ENCODE data around the gene MYH6. TPM values are rescaled to one million over a fixed set of nuclear protein-coding genes. Genes with fewer than 3 reads are reported as not detected.

MYH6 gene
- polyA plus RNA-seq, 3 donors, result not detected

DNA sequence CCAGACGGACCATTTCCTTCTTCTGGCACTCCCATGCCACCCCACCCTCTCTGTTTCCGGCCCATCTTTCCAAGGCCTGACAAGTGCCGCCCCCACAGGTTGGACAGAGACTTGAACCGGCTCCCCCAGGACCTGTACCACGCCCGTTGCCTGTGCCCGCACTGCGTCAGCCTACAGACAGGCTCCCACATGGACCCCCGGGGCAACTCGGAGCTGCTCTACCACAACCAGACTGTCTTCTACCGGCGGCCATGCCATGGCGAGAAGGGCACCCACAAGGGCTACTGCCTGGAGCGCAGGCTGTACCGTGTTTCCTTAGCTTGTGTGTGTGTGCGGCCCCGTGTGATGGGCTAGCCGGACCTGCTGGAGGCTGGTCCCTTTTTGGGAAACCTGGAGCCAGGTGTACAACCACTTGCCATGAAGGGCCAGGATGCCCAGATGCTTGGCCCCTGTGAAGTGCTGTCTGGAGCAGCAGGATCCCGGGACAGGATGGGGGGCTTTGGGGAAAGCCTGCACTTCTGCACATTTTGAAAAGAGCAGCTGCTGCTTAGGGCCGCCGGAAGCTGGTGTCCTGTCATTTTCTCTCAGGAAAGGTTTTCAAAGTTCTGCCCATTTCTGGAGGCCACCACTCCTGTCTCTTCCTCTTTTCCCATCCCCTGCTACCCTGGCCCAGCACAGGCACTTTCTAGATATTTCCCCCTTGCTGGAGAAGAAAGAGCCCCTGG is 32.4 kb downstream of the MYH6 start:
- no peaks in the 10 kb centered on the region for H3K27me3 ChIP-seq (ENCODE audit: control insufficient read depth in 2 of 2, insufficient read depth in 2 of 2, low read length in 2 of 2)
- no peaks in the 10 kb centered on the region for H3K4me1 Mint-ChIP-seq
- no peaks in the 10 kb centered on the region for H3K9me3 ChIP-seq (replicated peaks in 1 of 2; ENCODE audit: control insufficient read depth in 1 of 2, insufficient read depth in 1 of 2, low read length in 2 of 2)
- no peak overlapping the region for H3K9ac ChIP-seq (ENCODE audit: insufficient read depth, low read length, poor library complexity, severe bottlenecking)
- WGBS (ENCODE audit: insufficient coverage), result 96% methylated on average over 21 of the region's 21 CpGs
- no peak overlapping the region for H3K4me2 ChIP-seq (replicated peaks; ENCODE audit: extremely low read depth, low read length, poor library complexity, severe bottlenecking)
- intact Hi-C loops (cut with micrococcal nuclease), result loop anchor here in 1 of 2 donors (2.0 kb wide), 1 partner anchor 111 kb away; no protein-coding TSS in a partner anchor
- TF ChIP-seq, protein P1, sequence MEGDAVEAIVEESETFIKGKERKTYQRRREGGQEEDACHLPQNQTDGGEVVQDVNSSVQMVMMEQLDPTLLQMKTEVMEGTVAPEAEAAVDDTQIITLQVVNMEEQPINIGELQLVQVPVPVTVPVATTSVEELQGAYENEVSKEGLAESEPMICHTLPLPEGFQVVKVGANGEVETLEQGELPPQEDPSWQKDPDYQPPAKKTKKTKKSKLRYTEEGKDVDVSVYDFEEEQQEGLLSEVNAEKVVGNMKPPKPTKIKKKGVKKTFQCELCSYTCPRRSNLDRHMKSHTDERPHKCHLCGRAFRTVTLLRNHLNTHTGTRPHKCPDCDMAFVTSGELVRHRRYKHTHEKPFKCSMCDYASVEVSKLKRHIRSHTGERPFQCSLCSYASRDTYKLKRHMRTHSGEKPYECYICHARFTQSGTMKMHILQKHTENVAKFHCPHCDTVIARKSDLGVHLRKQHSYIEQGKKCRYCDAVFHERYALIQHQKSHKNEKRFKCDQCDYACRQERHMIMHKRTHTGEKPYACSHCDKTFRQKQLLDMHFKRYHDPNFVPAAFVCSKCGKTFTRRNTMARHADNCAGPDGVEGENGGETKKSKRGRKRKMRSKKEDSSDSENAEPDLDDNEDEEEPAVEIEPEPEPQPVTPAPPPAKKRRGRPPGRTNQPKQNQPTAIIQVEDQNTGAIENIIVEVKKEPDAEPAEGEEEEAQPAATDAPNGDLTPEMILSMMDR (IDR thresholded peaks at IDR 0.05), result no peak
- no peaks in the 10 kb centered on the region for H3K79me2 ChIP-seq (ENCODE audit: insufficient read depth, low read length)
- H3K9me3 Mint-ChIP-seq, result no peaks in the 10 kb centered on the region
- H3K4me1 ChIP-seq (ENCODE audit: control insufficient read depth in 1 of 2, insufficient read depth in 2 of 2, low read length in 2 of 2), result no peaks in the 10 kb centered on the region
- DNase-seq, result no peak
- H2AFZ ChIP-seq (ENCODE audit: insufficient read depth, low read depth, low read length, poor library complexity, severe bottlenecking), result no peak overlapping the region
- no peaks in the 10 kb centered on the region for H4K20me1 ChIP-seq (ENCODE audit: insufficient read depth, low read length)
- H3K27ac Mint-ChIP-seq, result no peak overlapping the region
- H3K4me3 Mint-ChIP-seq, result no peak overlapping the region
- H3K27ac ChIP-seq (ENCODE audit: low read depth in 1 of 2, low read length in 2 of 2), result no peak overlapping the region
- peaks cover 2 to 5% (median 2%) of the 10 kb centered on the region in 3 donors for H3K27me3 Mint-ChIP-seq (ENCODE audit: low read depth in 3 of 3)
- no peaks in the 10 kb centered on the region for H3K36me3 ChIP-seq (replicated peaks in 1 of 2; ENCODE audit: control insufficient read depth in 1 of 2, insufficient read depth in 2 of 2, low read length in 2 of 2)
- no peak overlapping the region for H3K4me3 ChIP-seq (replicated peaks in 1 of 3; ENCODE audit: low read depth in 2 of 3, low read length in 3 of 3)
- H3K36me3 Mint-ChIP-seq, result no peaks in the 10 kb centered on the region

DNA sequence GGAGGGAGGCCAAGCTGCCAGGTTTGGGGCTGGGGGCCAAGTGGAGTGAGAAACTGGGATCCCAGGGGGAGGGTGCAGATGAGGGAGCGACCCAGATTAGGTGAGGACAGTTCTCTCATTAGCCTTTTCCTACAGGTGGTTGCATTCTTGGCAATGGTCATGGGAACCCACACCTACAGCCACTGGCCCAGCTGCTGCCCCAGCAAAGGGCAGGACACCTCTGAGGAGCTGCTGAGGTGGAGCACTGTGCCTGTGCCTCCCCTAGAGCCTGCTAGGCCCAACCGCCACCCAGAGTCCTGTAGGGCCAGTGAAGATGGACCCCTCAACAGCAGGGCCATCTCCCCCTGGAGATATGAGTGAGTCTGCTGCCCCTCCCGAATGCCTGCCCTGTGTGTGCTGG is 35.0 kb downstream of the MYH6 start:
- Histone ChIP-seq H3K79me2 (ENCODE audit: insufficient read depth, low read length) (no peaks in the 10 kb centered on the region), H3K4me2 (replicated peaks; ENCODE audit: extremely low read depth, low read length, poor library complexity, severe bottlenecking) (no peak overlapping the region), H3K27me3 (ENCODE audit: control insufficient read depth in 2 of 2, insufficient read depth in 2 of 2, low read length in 2 of 2) (peaks cover 0 to 2% of the 10 kb centered on the region in 2 donors), H3K9ac (ENCODE audit: insufficient read depth, low read length, poor library complexity, severe bottlenecking) (peak overlapping the region; percentile 8), H3K36me3 (replicated peaks in 1 of 2; ENCODE audit: control insufficient read depth in 1 of 2, insufficient read depth in 2 of 2, low read length in 2 of 2) (no peaks in the 10 kb centered on the region), H4K20me1 (ENCODE audit: insufficient read depth, low read length) (no peaks in the 10 kb centered on the region), H3K4me3 (replicated peaks in 1 of 3; ENCODE audit: low read depth in 2 of 3, low read length in 3 of 3) (no peak overlapping the region), H3K9me3 (replicated peaks in 1 of 2; ENCODE audit: control insufficient read depth in 1 of 2, insufficient read depth in 1 of 2, low read length in 2 of 2) (no peaks in the 10 kb centered on the region), H2AFZ (ENCODE audit: insufficient read depth, low read depth, low read length, poor library complexity, severe bottlenecking) (no peak overlapping the region), H3K27ac (ENCODE audit: low read depth in 1 of 2, low read length in 2 of 2) (no peak overlapping the region), H3K4me1 (ENCODE audit: control insufficient read depth in 1 of 2, insufficient read depth in 2 of 2, low read length in 2 of 2) (no peaks in the 10 kb centered on the region)
- Mint-ChIP-seq H3K27me3 (ENCODE audit: low read depth in 3 of 3) (peaks cover 6 to 12% (median 8%) of the 10 kb centered on the region in 3 donors), H3K9me3 (peaks cover 0 to 3% (median 0%) of the 10 kb centered on the region in 7 donors), H3K4me3 (no peak overlapping the region), H3K36me3 (no peaks in the 10 kb centered on the region), H3K4me1 (no peaks in the 10 kb centered on the region), H3K27ac (no peak overlapping the region)
- DNase-seq, result no peak
- TF ChIP-seq, protein P1 (IDR thresholded peaks at IDR 0.05), result no peak
- intact Hi-C loops (cut with micrococcal nuclease), result no loop called here
- WGBS (ENCODE audit: insufficient coverage), result 100% methylated on average over 1 of the region's 3 CpGs
